Kidney epithelial cell (primary cell): ENCODE results near the gene SENP1. TPM values are rescaled to one million over a fixed set of nuclear protein-coding genes. Genes with fewer than 3 reads are reported as not detected.

Source experiments
- DNase-seq: peaks from one replicate; pipeline ENCODE4 v3.0.0-alpha.2; 2010; ENCODE audit warnings: low read depth
- H3K27me3 ChIP-seq: 2 replicates; pipeline ENCODE4 v1.6.0; 2011; ENCODE audit warnings: low read length; ENCODE audit not compliant: control insufficient read depth, insufficient read depth
- H3K36me3 ChIP-seq: 2 replicates; pipeline ENCODE4 v1.5.1; 2011; ENCODE audit warnings: low read length; ENCODE audit not compliant: control insufficient read depth, insufficient read depth
- H3K4me3 ChIP-seq: 2 replicates; pipeline ENCODE4 v1.5.1; 2011; ENCODE audit warnings: low read depth, mild to moderate bottlenecking, control low read depth, low read length
- total RNA-seq: library from RNA; depleted of rRNA; stranded (reverse); fragments of >200 nt; gene quantifications from 2 replicates; pipeline ENCODE4 v1.2.3, GENCODE V29; 2015
- TF ChIP-seq, protein P1 (sequence below): IDR thresholded peaks from 2 replicates; pipeline ENCODE4 v1.5.1; 2011; ENCODE audit warnings: mild to moderate bottlenecking, moderate library complexity, low read length, control low read depth, inconsistent platforms; ENCODE audit not compliant: insufficient read depth, poor library complexity, severe bottlenecking

Gene SENP1
- total RNA-seq, 1 donor from 2014 or later = 13.2 TPM

- DNase-seq = no peak
- no peaks in the 10 kb centered on the region for H3K36me3 ChIP-seq
- no peak overlapping the region for H3K4me3 ChIP-seq
- peaks cover 65% of the 10 kb centered on the region for H3K27me3 ChIP-seq
- TF ChIP-seq, protein P1, sequence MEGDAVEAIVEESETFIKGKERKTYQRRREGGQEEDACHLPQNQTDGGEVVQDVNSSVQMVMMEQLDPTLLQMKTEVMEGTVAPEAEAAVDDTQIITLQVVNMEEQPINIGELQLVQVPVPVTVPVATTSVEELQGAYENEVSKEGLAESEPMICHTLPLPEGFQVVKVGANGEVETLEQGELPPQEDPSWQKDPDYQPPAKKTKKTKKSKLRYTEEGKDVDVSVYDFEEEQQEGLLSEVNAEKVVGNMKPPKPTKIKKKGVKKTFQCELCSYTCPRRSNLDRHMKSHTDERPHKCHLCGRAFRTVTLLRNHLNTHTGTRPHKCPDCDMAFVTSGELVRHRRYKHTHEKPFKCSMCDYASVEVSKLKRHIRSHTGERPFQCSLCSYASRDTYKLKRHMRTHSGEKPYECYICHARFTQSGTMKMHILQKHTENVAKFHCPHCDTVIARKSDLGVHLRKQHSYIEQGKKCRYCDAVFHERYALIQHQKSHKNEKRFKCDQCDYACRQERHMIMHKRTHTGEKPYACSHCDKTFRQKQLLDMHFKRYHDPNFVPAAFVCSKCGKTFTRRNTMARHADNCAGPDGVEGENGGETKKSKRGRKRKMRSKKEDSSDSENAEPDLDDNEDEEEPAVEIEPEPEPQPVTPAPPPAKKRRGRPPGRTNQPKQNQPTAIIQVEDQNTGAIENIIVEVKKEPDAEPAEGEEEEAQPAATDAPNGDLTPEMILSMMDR = no peak
These were observed 100.7 kb downstream of the SENP1 start for GRCh38 chr12:48005001-48005749.

DNA sequence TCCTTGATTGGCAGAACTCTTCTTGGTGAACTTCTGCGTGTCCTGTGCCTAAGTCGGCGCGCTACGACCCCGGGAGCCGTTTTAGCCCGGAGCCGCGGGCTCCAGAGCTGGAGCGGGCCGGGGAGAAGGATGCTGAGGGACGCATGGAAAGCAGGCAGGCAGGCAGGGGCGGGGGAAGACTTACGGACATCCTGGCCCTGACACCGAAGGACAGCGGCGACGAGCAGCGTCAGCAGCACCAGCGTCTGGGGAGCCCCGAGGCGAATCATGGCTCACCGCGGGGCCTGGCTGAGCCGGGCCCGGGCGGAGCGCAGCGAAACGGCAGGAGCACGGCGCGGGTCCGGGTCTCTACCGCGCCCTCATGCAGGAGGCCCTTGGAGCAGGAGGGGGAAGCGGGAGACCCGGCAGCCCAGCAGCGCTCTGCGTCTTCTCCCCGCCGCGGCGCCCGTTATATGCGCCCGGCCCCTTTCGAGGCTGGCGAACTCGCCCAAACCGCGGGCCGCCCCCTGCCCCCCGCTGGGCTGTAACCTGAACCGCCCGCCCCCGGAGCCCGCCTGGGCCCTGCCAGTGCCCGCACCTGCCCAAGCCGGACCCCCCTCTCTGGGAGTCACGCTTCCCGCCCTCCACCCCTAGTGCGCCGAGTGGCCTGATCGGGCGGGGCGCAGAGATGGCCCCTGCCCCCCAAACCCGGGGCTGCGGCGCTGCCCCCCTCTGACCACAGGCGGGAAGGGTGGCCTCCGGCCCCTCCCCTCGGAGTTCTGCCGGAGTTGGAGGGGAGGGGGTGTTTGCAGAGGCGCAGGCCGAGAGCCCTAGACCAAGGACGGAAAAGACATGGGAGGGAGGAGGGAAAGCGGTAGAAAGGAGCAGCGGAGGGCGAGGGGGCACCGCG, 101.6 kb downstream of the SENP1 start, which contains the start of gene COL2A1:
Gene COL2A1, minus strand, starts transcription at position 424 of the 889 bp plus-strand sequence. Its CDS starts 155 bp downstream, at position 269.
- DNase-seq = no peak
- H3K27me3 ChIP-seq = peaks cover 69% of the 10 kb centered on the region
- TF ChIP-seq, protein P1 = no peak
- peak within 1 kb of the TSS; percentile 8 for H3K4me3 ChIP-seq
- no peaks in the 10 kb centered on the region for H3K36me3 ChIP-seq

- no peak for DNase-seq
- H3K36me3 ChIP-seq = no peaks in the 10 kb centered on the region
- peaks cover 71% of the 10 kb centered on the region for H3K27me3 ChIP-seq
- TF ChIP-seq, protein P1 = peak; percentile 4
- H3K4me3 ChIP-seq = no peak overlapping the region
These were observed 102.4 kb downstream of the SENP1 start for GRCh38 chr12:48003226-48004052.

GRCh38 chr12:48002773-48003218, 103.1 kb downstream of the SENP1 start:
- Histone ChIP-seq H3K27me3 (peaks cover 72% of the 10 kb centered on the region), H3K36me3 (no peaks in the 10 kb centered on the region), H3K4me3 (no peak overlapping the region)
- TF ChIP-seq, protein P1 = no peak
- no peak for DNase-seq

GRCh38 chr12:48002414-48002730, 103.5 kb downstream of the SENP1 start:
- no peak for DNase-seq
- peaks cover 72% of the 10 kb centered on the region for H3K27me3 ChIP-seq
- TF ChIP-seq, protein P1 = no peak
- no peak overlapping the region for H3K4me3 ChIP-seq
- no peaks in the 10 kb centered on the region for H3K36me3 ChIP-seq
